DND-41 (cell line): Measurements from ENCODE around the gene SLC31A1.
"Not testable (repeated sequence)": the region's sequence is repeated elsewhere in the genome, so short reads cannot be mapped to it uniquely, and the experiment has no call there.

Experiments used
- ATAC-seq: fragments of 200-7000 bp; cut with Tn5 transposase; 3 replicates; pipeline ENCODE4 v1.9.1; 2021; ENCODE audit warnings: low read depth; ENCODE audit not compliant: insufficient read depth
- DNase-seq: peaks from one replicate; pipeline ENCODE4 v3.0.0-alpha.2; 2020
- H2AFZ ChIP-seq: 2 replicates; pipeline ENCODE4 v1.6.0; 2012; ENCODE audit warnings: low read depth, low read length
- H3K27ac ChIP-seq: 2 replicates; pipeline ENCODE4 v1.5.1; 2012; ENCODE audit warnings: low read length, inconsistent platforms
- H3K27me3 ChIP-seq: fragments of 200-600 bp; sonication (generic); 2 replicates; pipeline ENCODE4 v1.6.0; 2012; ENCODE audit warnings: low read length, mild to moderate bottlenecking, inconsistent platforms; ENCODE audit not compliant: insufficient read depth, poor library complexity
- H3K36me3 ChIP-seq: 2 replicates; pipeline ENCODE4 v1.5.1; 2012; ENCODE audit warnings: low read length, inconsistent platforms; ENCODE audit not compliant: insufficient read depth
- H3K4me1 ChIP-seq: 2 replicates; pipeline ENCODE4 v1.5.1; 2012; ENCODE audit warnings: mild to moderate bottlenecking, low read length; ENCODE audit not compliant: insufficient read depth
- H3K4me2 ChIP-seq: 2 replicates; pipeline ENCODE4 v1.6.0; 2012; ENCODE audit warnings: mild to moderate bottlenecking, moderate library complexity, low read length, inconsistent platforms; ENCODE audit not compliant: insufficient read depth
- H3K4me3 ChIP-seq, 2 experiments: fragments of 200-600 bp in 1 of 2; shearing (Covaris generic) in 1 of 2; 2 replicates each; pipeline ENCODE4 v1.5.1; 2012 to 2016; ENCODE audit warnings: inconsistent platforms in 2 of 2, low read length in 2 of 2, mild to moderate bottlenecking in 2 of 2, low read depth in 1 of 2, moderate library complexity in 1 of 2
- H3K79me2 ChIP-seq: 2 replicates; pipeline ENCODE4 v1.6.0; 2012; ENCODE audit warnings: low read length, inconsistent platforms; ENCODE audit not compliant: insufficient read depth
- H3K9ac ChIP-seq: 2 replicates; pipeline ENCODE4 v1.6.0; 2012; ENCODE audit warnings: low read depth, mild to moderate bottlenecking, inconsistent platforms, low read length, moderate library complexity
- H3K9me3 ChIP-seq: 2 replicates; pipeline ENCODE4 v1.5.1; 2012; ENCODE audit warnings: low read length, moderate library complexity, mild to moderate bottlenecking, inconsistent platforms; ENCODE audit not compliant: insufficient read depth, severe bottlenecking
- H4K20me1 ChIP-seq: 2 replicates; pipeline ENCODE4 v1.6.0; 2012; ENCODE audit warnings: low read length; ENCODE audit not compliant: insufficient read depth
- CTCF ChIP-seq: IDR thresholded peaks from 2 replicates; pipeline ENCODE4 v1.5.1; 2012; ENCODE audit warnings: borderline replicate concordance, low read length, moderate library complexity, mild to moderate bottlenecking; ENCODE audit not compliant: poor library complexity, severe bottlenecking; ENCODE audit errors: extremely low read depth
- EZH2 ChIP-seq: IDR thresholded peaks from 3 replicates; pipeline ENCODE4 v1.6.1; 2012; ENCODE audit warnings: borderline replicate concordance, low read depth, mild to moderate bottlenecking, moderate library complexity, low read length, inconsistent platforms; ENCODE audit not compliant: severe bottlenecking

SLC31A1 gene

GRCh38 chr9:113245894-113246293 lies 24.6 kb downstream of the SLC31A1 start:
- TF ChIP-seq EZH2 = no peak
- TF ChIP-seq CTCF = no peak
- ATAC-seq (no peak), DNase-seq (no peak)
- Histone ChIP-seq H3K79me2 (no peaks in the 10 kb centered on the region), H3K36me3 (no peaks in the 10 kb centered on the region), H3K4me3 (no peak overlapping the region), H3K27ac (no peak overlapping the region), H3K4me1 (no peaks in the 10 kb centered on the region), H2AFZ (no peak overlapping the region), H4K20me1 (no peaks in the 10 kb centered on the region), H3K4me2 (no peak overlapping the region), H3K9me3 (no peaks in the 10 kb centered on the region), H3K27me3 (no peaks in the 10 kb centered on the region), H3K9ac (no peak overlapping the region)

DNA sequence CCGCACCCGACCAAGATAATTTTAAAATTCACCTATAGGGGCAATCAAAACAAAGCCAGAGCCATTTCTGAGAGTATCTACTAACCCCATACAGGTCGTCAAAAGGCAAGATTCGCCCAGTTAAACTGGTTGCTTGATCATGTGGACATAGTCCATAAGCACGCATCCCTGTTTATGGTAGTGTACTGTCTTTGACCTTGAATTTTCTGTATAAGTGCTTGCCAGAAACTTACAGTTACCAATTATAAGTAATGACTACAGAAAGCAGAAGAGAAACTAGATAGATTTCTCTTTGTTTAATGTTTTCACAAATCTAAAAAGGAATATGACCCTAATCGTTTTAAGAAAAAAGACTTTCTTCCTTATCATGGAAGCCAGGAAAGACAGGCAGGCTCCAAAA lies 25.6 kb downstream of the SLC31A1 start:
- Histone ChIP-seq H3K27ac (no peak overlapping the region), H2AFZ (no peak overlapping the region), H3K36me3 (no peaks in the 10 kb centered on the region), H3K4me3 (no peak overlapping the region), H3K9ac (no peak overlapping the region), H3K9me3 (no peaks in the 10 kb centered on the region), H3K79me2 (no peaks in the 10 kb centered on the region), H3K27me3 (no peaks in the 10 kb centered on the region), H4K20me1 (no peaks in the 10 kb centered on the region), H3K4me2 (no peak overlapping the region), H3K4me1 (no peaks in the 10 kb centered on the region)
- TF ChIP-seq EZH2 (no peak), CTCF (no peak)
- DNase-seq (no peak), ATAC-seq (no peak)

GRCh38 chr9:113247640-113248039 lies 26.3 kb downstream of the SLC31A1 start:
- Histone ChIP-seq H3K4me3 (no peak overlapping the region), H3K27ac (no peak overlapping the region), H3K36me3 (no peaks in the 10 kb centered on the region), H3K9ac (no peak overlapping the region), H3K4me2 (no peak overlapping the region), H3K4me1 (no peaks in the 10 kb centered on the region), H3K79me2 (no peaks in the 10 kb centered on the region), H2AFZ (no peak overlapping the region), H3K27me3 (no peaks in the 10 kb centered on the region), H3K9me3 (no peaks in the 10 kb centered on the region), H4K20me1 (no peaks in the 10 kb centered on the region)
- no peak for DNase-seq
- no peak for ATAC-seq
- no peak for TF ChIP-seq CTCF
- no peak for TF ChIP-seq EZH2

DNA sequence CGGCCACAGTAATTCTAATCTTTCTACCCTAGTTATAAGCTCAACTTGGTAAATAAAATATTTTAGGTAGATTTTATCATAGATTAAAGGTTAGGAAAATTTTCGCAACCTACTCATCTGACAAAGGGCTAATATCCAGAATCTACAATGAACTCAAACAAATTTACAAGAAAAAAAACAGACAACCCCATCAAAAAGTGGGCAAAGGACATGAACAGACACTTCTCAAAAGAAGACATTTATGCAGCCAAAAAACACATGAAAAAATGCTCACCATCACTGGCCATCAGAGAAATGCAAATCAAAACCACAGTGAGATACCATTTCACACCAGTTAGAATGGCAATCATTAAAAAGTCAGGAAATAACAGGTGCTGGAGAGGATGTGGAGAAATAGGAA lies 28.3 kb downstream of the SLC31A1 start:
- H3K27ac ChIP-seq, DNase-seq, H3K9me3 ChIP-seq, H3K9ac ChIP-seq, H4K20me1 ChIP-seq, H3K4me3 ChIP-seq, H3K79me2 ChIP-seq, H3K4me1 ChIP-seq, H2AFZ ChIP-seq, H3K36me3 ChIP-seq, ATAC-seq, H3K4me2 ChIP-seq, H3K27me3 ChIP-seq: not testable (repeated sequence)
